Transverse colon (tissue), 3 donors: ENCODE data around the gene PUM2.

Source experiments
- CTCF ChIP-seq, 5 experiments: fragments of 200-600 bp in 3 of 5; fragments of 450-650 bp in 2 of 5; sonication (generic) in 3 of 5; IDR thresholded peaks; 1 replicate in 2 of 5; 2 replicates in 3 of 5; pipeline ENCODE4 v1.5.1; 2016 to 2017; ENCODE audit warnings: antibody characterized with exemption in 5 of 5, inconsistent platforms in 3 of 5, mild to moderate bottlenecking in 2 of 5, moderate library complexity in 1 of 5
- EP300 ChIP-seq: sonication (generic); formaldehyde crosslinking; IDR thresholded peaks from one replicate; pipeline ENCODE4 v1.6.1; 2017; ENCODE audit warnings: antibody characterized with exemption, low read depth
- POLR2A ChIP-seq: fragments of 450-650 bp; IDR thresholded peaks from one replicate; pipeline ENCODE4 v1.6.1; 2016; ENCODE audit warnings: antibody characterized with exemption, mild to moderate bottlenecking, moderate library complexity

GRCh38 chr2:20213651-20214565, 136.7 kb downstream of the PUM2 start:
- no peak for TF ChIP-seq POLR2A
- TF ChIP-seq EP300 = no peak
- TF ChIP-seq CTCF (IDR thresholded peaks at IDR 0.05) = no peak
